SJSA1 (cell line): ENCODE measurements around the gene ILF2. TPM values are rescaled to one million over a fixed set of nuclear protein-coding genes. Genes with fewer than 3 reads are reported as not detected.

Experiments used
- DNase-seq, 2 experiments: peaks; one replicate each; pipeline ENCODE4 v3.0.0-alpha.2; 2015 to 2020; ENCODE audit warnings: low spot score in 2 of 2, low read depth in 1 of 2
- H3K27ac ChIP-seq: fragments of 250-450 bp; sonication (Bioruptor Pico); 2 replicates; pipeline ENCODE4 v1.5.1; 2020; ENCODE audit warnings: mild to moderate bottlenecking, moderate library complexity
- H3K27me3 ChIP-seq: fragments of 250-450 bp; sonication (Bioruptor Pico); replicated peaks from 2 replicates; pipeline ENCODE4 v1.5.1; 2020; ENCODE audit warnings: mild to moderate bottlenecking, moderate library complexity
- H3K36me3 ChIP-seq: fragments of 250-450 bp; sonication (Bioruptor Pico); 2 replicates; pipeline ENCODE4 v1.5.1; 2020; ENCODE audit warnings: mild to moderate bottlenecking
- H3K4me1 ChIP-seq: fragments of 250-450 bp; sonication (Bioruptor Pico); replicated peaks from 2 replicates; pipeline ENCODE4 v1.6.1; 2021; ENCODE audit warnings: mild to moderate bottlenecking
- H3K4me3 ChIP-seq: fragments of 250-450 bp; sonication (Bioruptor Pico); 2 replicates; pipeline ENCODE4 v1.5.1; 2020; ENCODE audit warnings: mild to moderate bottlenecking
- H3K9me3 ChIP-seq: fragments of 250-450 bp; sonication (Bioruptor Pico); replicated peaks from 2 replicates; pipeline ENCODE4 v1.5.1; 2020; ENCODE audit warnings: mild to moderate bottlenecking
- total RNA-seq: library from RNA; depleted of rRNA; stranded (reverse); fragments of >200 nt; shearing (Covaris generic); gene quantifications from 2 replicates; pipeline ENCODE4 v1.2.3, GENCODE V29; 2014

ILF2 gene
- total RNA-seq, 1 experiment from 2014 or later, result 370 TPM

GRCh38 chr1:153623101-153623500, 47.7 kb downstream of the ILF2 start:
- Histone ChIP-seq H3K27ac (no peak overlapping the region), H3K27me3 (no peaks in the 10 kb centered on the region), H3K9me3 (no peaks in the 10 kb centered on the region), H3K4me1 (peaks cover 27% of the 10 kb centered on the region), H3K36me3 (peaks cover 47% of the 10 kb centered on the region), H3K4me3 (no peak overlapping the region)
- no peak for DNase-seq

GRCh38 chr1:153619171-153619570, 51.6 kb downstream of the ILF2 start:
- H3K4me1 ChIP-seq, result peaks cover 8% of the 10 kb centered on the region
- H3K27ac ChIP-seq, result no peak overlapping the region
- DNase-seq, result no peak
- H3K4me3 ChIP-seq, result no peak overlapping the region
- H3K27me3 ChIP-seq, result no peaks in the 10 kb centered on the region
- peaks cover 36% of the 10 kb centered on the region for H3K36me3 ChIP-seq
- H3K9me3 ChIP-seq, result no peaks in the 10 kb centered on the region

- Histone ChIP-seq H3K27me3 (no peaks in the 10 kb centered on the region), H3K9me3 (no peaks in the 10 kb centered on the region), H3K27ac (no peak overlapping the region), H3K4me3 (no peak overlapping the region), H3K36me3 (peaks cover 29% of the 10 kb centered on the region), H3K4me1 (peaks cover 10% of the 10 kb centered on the region)
- DNase-seq, result peak; percentile 68 to 91
Observed at GRCh38 chr1:153617663-153618062, 53.1 kb downstream of the ILF2 start.

GRCh38 chr1:153616917-153617311, 53.9 kb downstream of the ILF2 start:
- Histone ChIP-seq H3K4me3 (no peak overlapping the region), H3K9me3 (no peaks in the 10 kb centered on the region), H3K27me3 (no peaks in the 10 kb centered on the region), H3K36me3 (peaks cover 22% of the 10 kb centered on the region), H3K4me1 (peaks cover 18% of the 10 kb centered on the region), H3K27ac (no peak overlapping the region)
- no peak for DNase-seq

GRCh38 chr1:153616144-153616916, 54.5 kb downstream of the ILF2 start, which contains the start of gene S100A14:
S100A14 (minus strand) TSS chr1:153616325; CDS start chr1:153615858, 467 bp downstream.
- no peak within 1 kb of the TSS for H3K27ac ChIP-seq
- DNase-seq, result no peak

DNA sequence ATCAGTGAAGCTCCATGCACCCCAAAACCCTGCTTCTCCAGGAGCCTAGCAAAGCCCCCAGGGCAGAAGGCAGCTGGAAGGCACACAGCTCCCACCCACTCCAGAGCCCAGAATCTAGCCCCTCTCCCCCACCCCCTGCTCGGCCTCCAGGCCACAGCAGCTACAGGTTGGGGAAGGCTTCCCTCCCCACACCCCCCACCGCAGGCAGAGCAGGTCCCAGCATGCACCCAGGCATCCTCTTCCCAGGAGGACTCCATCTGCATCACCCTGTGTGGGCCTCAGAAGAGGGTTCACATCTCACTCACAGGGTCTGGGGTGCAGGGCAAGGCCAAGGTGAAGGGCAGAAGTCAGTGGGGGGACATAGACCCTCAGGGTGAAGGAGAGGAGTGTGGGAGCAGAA, 55.4 kb downstream of the ILF2 start:
- no peak overlapping the region for H3K4me3 ChIP-seq
- DNase-seq, result no peak
- no peaks in the 10 kb centered on the region for H3K27me3 ChIP-seq

More at GRCh38 chr1:153616144-153616916, 54.5 kb downstream of the ILF2 start, which contains the start of gene S100A14:
- no peaks in the 10 kb centered on the region for H3K27me3 ChIP-seq
- H3K4me3 ChIP-seq, result no peak within 1 kb of the TSS
- H3K9me3 ChIP-seq, result no peaks in the 10 kb centered on the region
- H3K36me3 ChIP-seq, result peaks cover 19% of the 10 kb centered on the region
- H3K4me1 ChIP-seq, result peaks cover 21% of the 10 kb centered on the region

DNA sequence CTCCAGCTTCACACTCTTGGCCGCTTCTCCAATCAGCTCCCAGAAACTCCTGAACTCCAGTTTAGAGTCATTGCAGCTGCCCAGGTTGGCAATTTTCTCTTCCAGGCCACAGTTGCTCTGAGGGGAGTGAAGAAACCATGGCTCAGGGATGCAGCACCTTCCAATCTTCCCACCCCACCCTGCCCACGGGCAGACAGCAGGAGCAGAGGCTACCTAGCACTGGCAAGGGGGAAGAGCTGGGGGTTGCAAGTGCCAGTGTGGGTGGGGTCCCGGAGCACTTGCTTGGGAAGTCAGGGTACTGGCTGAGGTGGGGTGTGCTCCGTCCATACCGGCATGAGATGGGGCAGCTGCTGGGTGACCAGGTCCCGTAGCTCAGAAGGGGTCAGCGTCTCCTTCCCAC, 55.9 kb downstream of the ILF2 start:
- DNase-seq, result no peak
- Histone ChIP-seq H3K4me3 (no peak overlapping the region), H3K36me3 (peaks cover 16% of the 10 kb centered on the region), H3K4me1 (peaks cover 32% of the 10 kb centered on the region), H3K27ac (no peak overlapping the region), H3K9me3 (no peaks in the 10 kb centered on the region), H3K27me3 (no peaks in the 10 kb centered on the region)

More for the DNA sequence above, 55.4 kb downstream of the ILF2 start:
- Histone ChIP-seq H3K36me3 (peaks cover 19% of the 10 kb centered on the region), H3K4me1 (peaks cover 27% of the 10 kb centered on the region), H3K27ac (no peak overlapping the region), H3K9me3 (no peaks in the 10 kb centered on the region)

DNA sequence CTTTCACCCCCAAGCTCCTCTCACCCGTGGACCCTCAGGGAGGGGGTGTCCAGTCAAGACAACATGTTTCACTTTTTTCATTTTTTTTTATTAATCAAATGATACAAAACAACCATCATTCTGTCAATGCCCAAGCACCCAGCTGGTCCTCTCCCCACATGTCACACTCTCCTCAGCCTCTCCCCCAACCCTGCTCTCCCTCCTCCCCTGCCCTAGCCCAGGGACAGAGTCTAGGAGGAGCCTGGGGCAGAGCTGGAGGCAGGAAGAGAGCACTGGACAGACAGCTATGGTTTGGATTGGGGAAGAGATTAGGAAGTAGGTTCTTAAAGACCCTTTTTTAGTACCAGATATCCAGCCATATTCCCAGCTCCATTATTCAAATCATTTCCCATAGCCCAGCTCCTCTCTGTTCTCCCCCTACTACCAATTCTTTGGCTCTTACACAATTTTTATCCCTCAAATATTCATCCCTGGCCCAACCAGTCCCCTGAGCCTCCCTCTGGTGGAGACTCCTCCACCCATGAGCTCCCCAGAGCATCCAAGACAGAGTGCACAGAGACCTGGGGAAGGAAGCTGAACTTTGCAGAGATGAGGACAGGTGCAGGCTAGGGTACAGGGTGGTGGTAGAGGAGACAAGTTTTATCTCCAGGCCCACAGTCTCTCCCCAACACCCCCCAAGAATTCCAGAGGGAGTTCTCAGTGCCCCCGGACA, 56.4 kb downstream of the ILF2 start:
- no peak for DNase-seq
- peaks cover 38% of the 10 kb centered on the region for H3K4me1 ChIP-seq
- no peak overlapping the region for H3K27ac ChIP-seq
- H3K9me3 ChIP-seq, result no peaks in the 10 kb centered on the region
- no peaks in the 10 kb centered on the region for H3K27me3 ChIP-seq
- no peak overlapping the region for H3K4me3 ChIP-seq
- peaks cover 12% of the 10 kb centered on the region for H3K36me3 ChIP-seq

DNA sequence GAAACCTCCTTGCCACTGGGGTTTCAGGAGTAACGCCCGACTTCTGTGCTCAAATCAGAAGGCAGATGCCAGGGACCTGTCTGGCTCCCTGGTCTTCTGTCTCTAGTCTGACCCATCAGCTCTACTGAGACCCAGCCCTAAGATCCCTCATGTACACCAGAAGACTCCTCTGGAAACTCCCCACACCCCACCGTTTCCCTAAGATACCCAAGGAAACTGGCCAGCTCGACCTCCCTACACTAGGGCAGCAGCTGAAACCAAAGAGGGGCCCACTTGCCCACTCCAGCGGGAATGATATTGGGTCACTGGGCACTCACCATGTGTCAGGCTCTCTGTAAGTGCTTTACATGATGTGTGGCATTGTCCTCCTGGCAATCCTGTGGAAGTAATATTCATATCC, 57.4 kb downstream of the ILF2 start:
- Histone ChIP-seq H3K9me3 (no peaks in the 10 kb centered on the region), H3K27me3 (no peaks in the 10 kb centered on the region), H3K36me3 (peaks cover 7% of the 10 kb centered on the region), H3K27ac (no peak overlapping the region), H3K4me3 (no peak overlapping the region), H3K4me1 (peaks cover 47% of the 10 kb centered on the region)
- DNase-seq, result no peak

DNA sequence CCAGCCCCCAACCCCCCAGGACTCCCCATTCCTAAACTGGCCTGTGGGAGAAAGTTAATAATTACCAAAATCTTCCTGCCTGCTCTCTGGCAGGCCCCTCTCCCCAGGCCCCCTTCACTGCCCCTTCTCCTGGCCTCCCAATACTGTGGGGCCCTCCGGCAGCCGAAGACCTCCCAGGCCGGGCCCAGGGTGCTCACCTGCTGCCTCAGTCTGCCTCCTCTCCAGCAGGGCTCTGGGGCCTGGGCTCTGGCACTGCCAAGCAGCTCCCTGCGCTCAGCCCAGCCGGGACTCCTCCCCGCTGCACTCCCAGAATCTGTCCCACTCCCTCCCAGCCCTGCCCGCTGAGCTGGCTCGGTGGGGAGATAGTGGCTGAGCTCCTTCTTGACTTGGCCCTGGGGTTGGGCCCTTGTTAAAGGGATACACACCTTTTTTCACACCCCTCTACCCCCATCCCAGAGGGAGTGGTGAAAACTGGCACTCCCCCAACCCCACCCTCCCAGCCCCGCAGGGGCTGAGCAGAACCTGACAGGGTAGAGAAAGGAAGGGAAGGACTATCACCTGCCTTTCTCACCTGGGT, 58.0 kb downstream of the ILF2 start, which contains the start of gene S100A16:
Gene S100A16 (minus strand): TSS at position 383 of the 577 bp plus-strand sequence. CDS start 4,986 bp downstream, outside the sequence.
- H3K4me1 ChIP-seq, result peaks cover 52% of the 10 kb centered on the region
- no peak within 1 kb of the TSS for H3K27ac ChIP-seq
- no peaks in the 10 kb centered on the region for H3K27me3 ChIP-seq
- H3K9me3 ChIP-seq, result no peaks in the 10 kb centered on the region
- H3K36me3 ChIP-seq, result peaks cover 6% of the 10 kb centered on the region
- no peak for DNase-seq
- peak within 1 kb of the TSS; percentile 41 for H3K4me3 ChIP-seq

DNA sequence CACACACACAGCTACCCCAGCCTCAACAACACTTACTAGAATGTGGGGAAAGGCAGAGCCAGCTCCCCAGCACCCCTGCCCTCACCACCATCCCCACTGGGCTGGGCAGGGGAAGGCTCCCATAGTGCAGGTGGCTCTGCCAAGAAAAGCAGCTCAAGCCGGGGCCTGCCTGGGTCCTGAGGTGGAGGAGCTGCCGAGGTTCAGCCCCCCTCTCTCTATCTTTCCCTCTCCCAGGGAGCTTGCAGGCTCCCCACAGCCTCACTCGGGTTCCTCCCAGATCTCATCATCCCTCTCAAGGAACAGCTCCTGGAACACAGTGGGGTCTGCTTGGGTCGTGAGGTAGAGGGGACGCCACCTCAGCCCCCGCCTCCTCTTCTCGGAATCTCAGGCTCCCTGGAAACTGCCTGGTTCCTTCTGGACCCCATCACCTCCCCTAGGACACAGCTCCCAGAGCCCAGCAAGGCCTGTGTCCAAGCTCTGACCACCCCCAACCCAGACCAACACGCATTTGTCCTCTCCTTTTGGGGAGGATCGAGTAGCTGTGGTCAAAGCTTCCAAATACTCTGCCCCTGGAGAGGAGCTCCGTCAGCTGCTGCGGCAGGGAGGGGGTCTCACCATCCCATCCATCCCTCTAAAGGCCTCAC, 58.6 kb downstream of the ILF2 start:
- H3K9me3 ChIP-seq, result no peaks in the 10 kb centered on the region
- peaks cover 11% of the 10 kb centered on the region for H3K36me3 ChIP-seq
- no peak overlapping the region for H3K27ac ChIP-seq
- DNase-seq, result no peak
- no peaks in the 10 kb centered on the region for H3K27me3 ChIP-seq
- H3K4me1 ChIP-seq, result peaks cover 46% of the 10 kb centered on the region
- H3K4me3 ChIP-seq, result peak overlapping the region; percentile 41
